Right atrium auricular region (tissue), 2 donors: Measurements from ENCODE around the gene PDE9A. TPM values are rescaled to one million over a fixed set of nuclear protein-coding genes. Genes with fewer than 3 reads are reported as not detected.

Experiments used
- DNase-seq: peaks from one replicate; pipeline ENCODE4 v3.0.0-alpha.2; 2019; ENCODE audit warnings: low spot score
- H3K27ac ChIP-seq, 2 donors: fragments of 200-600 bp; sonication (generic); 1 replicate in 1 of 2; 2 replicates in 1 of 2; pipeline ENCODE4 v1.5.1; 2016 to 2019
- H3K27me3 ChIP-seq, 2 donors: fragments of 200-600 bp; sonication (generic); one replicate each; pipeline versions ENCODE4 v1.5.1 to v1.6.0; 2017 to 2019
- H3K36me3 ChIP-seq: fragments of 200-600 bp; sonication (generic); one replicate; pipeline ENCODE4 v1.5.1; 2016
- H3K4me1 ChIP-seq, 2 donors: fragments of 200-600 bp; sonication (generic); one replicate each; pipeline versions ENCODE4 v1.5.1 to v1.6.0; 2017 to 2019
- H3K4me3 ChIP-seq, 2 donors: fragments of 200-600 bp; sonication (generic); 1 replicate in 1 of 2; 2 replicates in 1 of 2; pipeline ENCODE4 v1.5.1; 2017 to 2019; ENCODE audit warnings: mild to moderate bottlenecking in 1 of 2, moderate library complexity in 1 of 2
- H3K9me3 ChIP-seq, 2 donors: fragments of 200-600 bp; sonication (generic); one replicate each; pipeline ENCODE4 v1.5.1; 2019
- CTCF ChIP-seq, 2 donors: fragments of 200-600 bp; sonication (generic); IDR thresholded peaks; one replicate each; pipeline ENCODE4 v1.5.1; 2019; ENCODE audit warnings: antibody characterized with exemption in 2 of 2
- total RNA-seq, 2 donors: library from RNA; depleted of rRNA; stranded (reverse); fragments of >200 nt; gene quantifications; one replicate each; pipeline ENCODE4 v1.1.0, GENCODE V29; 2016

Gene PDE9A
- total RNA-seq, 2 donors from 2014 or later = 1.1 to 2.0 TPM

- TF ChIP-seq CTCF (IDR thresholded peaks at IDR 0.05) = no peak
- H3K27me3 ChIP-seq = no peaks in the 10 kb centered on the region
- H3K9me3 ChIP-seq = no peaks in the 10 kb centered on the region
- H3K27ac ChIP-seq = peak overlapping the region in 1 of 2 donors; percentile 7
- H3K36me3 ChIP-seq = no peaks in the 10 kb centered on the region
- H3K4me3 ChIP-seq = no peak overlapping the region
- no peaks in the 10 kb centered on the region for H3K4me1 ChIP-seq
- DNase-seq = peak; percentile 64
Measured at GRCh38 chr21:42746593-42747275, 93.3 kb downstream of the PDE9A start.

GRCh38 chr21:42747276-42747701 is 93.9 kb downstream of the PDE9A start:
- no peaks in the 10 kb centered on the region for H3K4me1 ChIP-seq
- no peaks in the 10 kb centered on the region for H3K27me3 ChIP-seq
- no peak overlapping the region for H3K27ac ChIP-seq
- no peak overlapping the region for H3K4me3 ChIP-seq
- H3K9me3 ChIP-seq = no peaks in the 10 kb centered on the region
- DNase-seq = no peak
- no peaks in the 10 kb centered on the region for H3K36me3 ChIP-seq
- TF ChIP-seq CTCF (IDR thresholded peaks at IDR 0.05) = no peak

GRCh38 chr21:42747746-42748351 is 94.4 kb downstream of the PDE9A start:
- DNase-seq = no peak
- Histone ChIP-seq H3K27ac (no peak overlapping the region), H3K27me3 (no peaks in the 10 kb centered on the region), H3K4me3 (no peak overlapping the region), H3K36me3 (no peaks in the 10 kb centered on the region), H3K9me3 (no peaks in the 10 kb centered on the region), H3K4me1 (no peaks in the 10 kb centered on the region)
- TF ChIP-seq CTCF (IDR thresholded peaks at IDR 0.05) = no peak

- Histone ChIP-seq H3K27me3 (no peaks in the 10 kb centered on the region), H3K36me3 (no peaks in the 10 kb centered on the region), H3K4me3 (no peak overlapping the region), H3K9me3 (no peaks in the 10 kb centered on the region), H3K27ac (no peak overlapping the region), H3K4me1 (no peaks in the 10 kb centered on the region)
- no peak for DNase-seq
- no peak for TF ChIP-seq CTCF (IDR thresholded peaks at IDR 0.05)
Measured at GRCh38 chr21:42748620-42749176, 95.3 kb downstream of the PDE9A start.

- no peaks in the 10 kb centered on the region for H3K9me3 ChIP-seq
- no peaks in the 10 kb centered on the region for H3K4me1 ChIP-seq
- H3K4me3 ChIP-seq = no peak overlapping the region
- H3K36me3 ChIP-seq = no peaks in the 10 kb centered on the region
- TF ChIP-seq CTCF (IDR thresholded peaks at IDR 0.05) = no peak
- H3K27me3 ChIP-seq = no peaks in the 10 kb centered on the region
- DNase-seq = no peak
- no peak overlapping the region for H3K27ac ChIP-seq
Measured at GRCh38 chr21:42750737-42751530, 97.5 kb downstream of the PDE9A start.
